ENCODE measurements around the gene MTHFD2L.

The MTHFD2L gene

DNA sequence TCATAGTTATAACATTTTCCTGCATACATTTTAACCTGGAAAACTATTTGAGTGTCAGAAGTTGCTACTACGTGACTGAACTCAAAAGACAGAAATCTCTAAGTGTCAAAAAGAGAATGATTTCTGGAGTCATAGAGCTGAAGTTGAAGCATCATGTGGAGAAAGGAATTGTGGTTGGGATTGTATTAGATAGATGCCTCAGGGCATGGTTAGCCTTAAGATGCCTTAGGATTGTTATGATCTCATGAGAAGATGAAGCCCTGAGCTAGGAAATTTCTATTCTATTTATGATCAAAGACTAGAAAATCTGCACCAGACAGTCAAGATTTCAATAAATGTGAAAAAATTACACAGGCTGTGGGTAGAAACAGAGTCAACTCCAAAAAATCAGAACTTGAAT, 170.6 kb downstream of the MTHFD2L start:
- DNase-seq (ENCODE audit: low read depth), result no peak
- TF ChIP-seq, protein P1, sequence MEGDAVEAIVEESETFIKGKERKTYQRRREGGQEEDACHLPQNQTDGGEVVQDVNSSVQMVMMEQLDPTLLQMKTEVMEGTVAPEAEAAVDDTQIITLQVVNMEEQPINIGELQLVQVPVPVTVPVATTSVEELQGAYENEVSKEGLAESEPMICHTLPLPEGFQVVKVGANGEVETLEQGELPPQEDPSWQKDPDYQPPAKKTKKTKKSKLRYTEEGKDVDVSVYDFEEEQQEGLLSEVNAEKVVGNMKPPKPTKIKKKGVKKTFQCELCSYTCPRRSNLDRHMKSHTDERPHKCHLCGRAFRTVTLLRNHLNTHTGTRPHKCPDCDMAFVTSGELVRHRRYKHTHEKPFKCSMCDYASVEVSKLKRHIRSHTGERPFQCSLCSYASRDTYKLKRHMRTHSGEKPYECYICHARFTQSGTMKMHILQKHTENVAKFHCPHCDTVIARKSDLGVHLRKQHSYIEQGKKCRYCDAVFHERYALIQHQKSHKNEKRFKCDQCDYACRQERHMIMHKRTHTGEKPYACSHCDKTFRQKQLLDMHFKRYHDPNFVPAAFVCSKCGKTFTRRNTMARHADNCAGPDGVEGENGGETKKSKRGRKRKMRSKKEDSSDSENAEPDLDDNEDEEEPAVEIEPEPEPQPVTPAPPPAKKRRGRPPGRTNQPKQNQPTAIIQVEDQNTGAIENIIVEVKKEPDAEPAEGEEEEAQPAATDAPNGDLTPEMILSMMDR (conservative IDR thresholded peaks at IDR 0.05; ENCODE audit: control insufficient read depth, insufficient read depth, low read depth, low read length), result no peak
- no peak overlapping the region for H3K4me3 ChIP-seq (ENCODE audit: control insufficient read depth, low read depth, low read length)

DNA sequence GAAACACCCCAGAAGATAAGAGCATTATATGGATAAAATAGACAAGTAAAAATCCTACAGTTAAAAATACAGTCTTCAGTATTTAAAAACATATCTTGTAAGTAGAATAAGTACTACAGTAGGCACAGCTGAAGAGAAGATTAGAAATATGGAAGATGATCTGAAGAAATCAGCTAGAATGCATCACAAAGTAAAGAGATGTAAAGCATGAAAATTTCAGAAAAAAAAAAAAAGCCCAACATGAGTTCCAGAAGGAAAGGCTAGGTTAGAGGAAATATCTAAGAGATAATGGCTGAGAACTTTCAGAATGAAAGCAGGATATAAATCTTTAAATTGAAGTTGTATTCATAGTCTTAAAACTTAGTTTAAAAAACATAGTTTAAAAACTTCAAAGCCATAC, 171.4 kb downstream of the MTHFD2L start:
- H3K4me3 ChIP-seq (ENCODE audit: control insufficient read depth, low read depth, low read length), result no peak overlapping the region
- no peak for DNase-seq (ENCODE audit: low read depth)
- TF ChIP-seq, protein P1 (conservative IDR thresholded peaks at IDR 0.05; ENCODE audit: control insufficient read depth, insufficient read depth, low read depth, low read length), result no peak

DNA sequence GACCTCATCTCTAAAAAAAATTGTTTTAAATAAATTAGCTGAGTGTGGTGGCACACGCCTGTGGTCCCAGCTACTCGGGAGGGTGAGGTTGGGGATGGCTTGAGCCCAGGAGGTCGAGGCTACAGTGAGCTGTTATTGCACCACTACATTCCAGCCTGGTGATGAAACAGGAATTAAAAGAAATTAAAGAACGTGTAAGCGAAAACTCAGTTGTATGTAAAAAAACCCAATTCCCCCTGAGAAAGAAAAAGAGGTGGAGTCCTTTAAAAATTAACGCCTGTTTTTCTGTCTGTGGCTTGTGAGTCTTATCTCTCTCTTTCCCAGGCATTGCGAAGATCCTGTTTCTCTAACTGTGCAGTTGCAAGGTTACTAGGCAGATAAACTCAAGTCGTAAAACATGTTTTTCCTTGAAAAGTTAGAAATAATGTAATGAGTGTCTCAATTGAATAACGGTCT, 172.4 kb downstream of the MTHFD2L start:
- TF ChIP-seq, protein P1 (conservative IDR thresholded peaks at IDR 0.05; ENCODE audit: control insufficient read depth, insufficient read depth, low read depth, low read length), result no peak
- DNase-seq (ENCODE audit: low read depth), result no peak
- no peak overlapping the region for H3K4me3 ChIP-seq (ENCODE audit: control insufficient read depth, low read depth, low read length)

DNA sequence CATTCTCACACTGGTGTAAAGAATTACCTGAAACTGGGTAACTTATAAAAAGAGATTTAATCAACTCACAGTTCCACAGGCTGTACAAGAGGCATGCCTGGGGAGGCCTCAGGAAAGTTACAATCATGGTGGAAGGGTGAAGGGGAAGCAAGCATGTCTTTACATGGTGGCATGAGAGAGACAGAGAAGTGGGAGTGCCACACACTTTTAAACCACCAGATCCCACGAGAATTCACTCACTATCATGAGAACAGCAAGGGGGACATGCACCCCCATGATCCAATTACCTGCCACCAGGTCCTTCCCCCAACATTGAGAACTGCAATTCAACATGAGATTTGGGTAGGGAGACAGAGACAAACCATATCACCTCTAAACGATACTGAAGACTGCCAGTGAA, 173.3 kb downstream of the MTHFD2L start:
- no peak for DNase-seq (ENCODE audit: low read depth)
- H3K4me3 ChIP-seq (ENCODE audit: control insufficient read depth, low read depth, low read length), result no peak overlapping the region
- TF ChIP-seq, protein P1 (conservative IDR thresholded peaks at IDR 0.05; ENCODE audit: control insufficient read depth, insufficient read depth, low read depth, low read length), result no peak

DNA sequence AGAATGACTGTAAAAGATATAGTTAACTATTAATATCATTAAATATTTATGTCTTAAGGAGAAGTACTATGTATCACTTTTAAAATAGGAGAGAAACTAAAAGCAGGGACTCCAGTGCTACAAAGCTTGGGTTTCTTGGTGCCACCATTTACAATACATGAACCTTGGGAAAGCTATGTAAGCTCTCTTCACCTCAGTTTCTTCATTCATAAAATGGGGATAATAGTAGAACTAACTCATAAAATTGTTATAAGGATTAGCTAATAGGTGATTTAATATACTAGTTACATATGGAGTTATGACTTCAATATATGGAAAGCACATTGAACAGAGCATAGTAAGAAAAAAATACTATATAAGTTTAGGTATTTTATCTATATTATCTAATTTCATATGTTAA, 174.0 kb downstream of the MTHFD2L start:
- no peak for DNase-seq (ENCODE audit: low read depth)
- H3K4me3 ChIP-seq (ENCODE audit: control insufficient read depth, low read depth, low read length), result no peak overlapping the region
- TF ChIP-seq, protein P1 (conservative IDR thresholded peaks at IDR 0.05; ENCODE audit: control insufficient read depth, insufficient read depth, low read depth, low read length), result no peak

DNA sequence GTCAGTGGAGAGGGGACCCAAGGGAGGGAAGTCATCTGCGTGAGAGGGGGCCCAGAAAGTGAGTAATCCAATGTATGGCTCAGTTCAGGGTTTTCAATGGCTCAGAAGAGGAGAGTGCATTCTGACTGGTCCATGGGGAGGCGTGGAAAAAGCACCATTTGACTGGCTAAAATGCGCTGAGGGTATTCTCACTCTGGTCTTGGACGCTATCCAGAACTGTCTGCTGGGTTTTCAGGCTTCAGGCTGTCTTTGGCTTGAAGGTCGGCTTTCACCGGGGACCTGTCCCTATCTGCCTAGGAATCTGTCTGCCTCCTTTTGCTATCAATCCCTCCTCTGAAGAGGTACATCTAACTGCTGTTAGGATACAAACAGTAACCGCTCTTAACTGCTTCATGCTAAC, 176.7 kb downstream of the MTHFD2L start:
- DNase-seq (ENCODE audit: low read depth), result no peak
- TF ChIP-seq, protein P1 (conservative IDR thresholded peaks at IDR 0.05; ENCODE audit: control insufficient read depth, insufficient read depth, low read depth, low read length), result no peak
- no peak overlapping the region for H3K4me3 ChIP-seq (ENCODE audit: control insufficient read depth, low read depth, low read length)
